KBM-7 (cell line): ENCODE data around the gene PRKCE.

ENCODE experiments used
- DNase-seq: peaks from one replicate; pipeline ENCODE4 v3.0.0-alpha.2; 2015
- in situ Hi-C: fragments of 300-500 bp; cut with MboI; formaldehyde crosslinking; loops from 2 replicates; pipeline ENCODE4 v1.14.3; 2020; ENCODE audit warnings: low sequenced_read_pairs, low pct_unique_long_range_greater_than_20kb, mixed read lengths

The PRKCE gene

DNA sequence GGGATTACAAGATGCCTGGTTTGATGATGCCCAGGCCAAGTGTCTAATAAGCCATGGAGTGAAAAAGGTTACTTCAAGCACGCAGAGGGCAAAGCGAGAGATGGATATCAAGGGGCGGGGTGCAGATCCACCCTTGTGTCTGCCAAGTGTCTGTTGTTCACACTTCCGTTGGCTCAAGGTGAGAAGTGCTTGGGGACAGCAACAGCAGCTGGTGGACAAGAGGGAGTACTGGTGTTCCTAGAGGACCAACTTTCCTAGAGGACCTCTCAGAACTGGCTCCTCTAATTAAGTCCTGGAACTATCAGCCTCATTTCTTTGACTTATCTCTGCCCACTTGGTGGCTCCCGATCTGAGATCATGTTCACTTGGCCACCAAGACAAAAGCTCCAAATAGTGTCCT is 299.1 kb downstream of the PRKCE start:
- DNase-seq: no peak
- in situ Hi-C loops: no loop called here

DNA sequence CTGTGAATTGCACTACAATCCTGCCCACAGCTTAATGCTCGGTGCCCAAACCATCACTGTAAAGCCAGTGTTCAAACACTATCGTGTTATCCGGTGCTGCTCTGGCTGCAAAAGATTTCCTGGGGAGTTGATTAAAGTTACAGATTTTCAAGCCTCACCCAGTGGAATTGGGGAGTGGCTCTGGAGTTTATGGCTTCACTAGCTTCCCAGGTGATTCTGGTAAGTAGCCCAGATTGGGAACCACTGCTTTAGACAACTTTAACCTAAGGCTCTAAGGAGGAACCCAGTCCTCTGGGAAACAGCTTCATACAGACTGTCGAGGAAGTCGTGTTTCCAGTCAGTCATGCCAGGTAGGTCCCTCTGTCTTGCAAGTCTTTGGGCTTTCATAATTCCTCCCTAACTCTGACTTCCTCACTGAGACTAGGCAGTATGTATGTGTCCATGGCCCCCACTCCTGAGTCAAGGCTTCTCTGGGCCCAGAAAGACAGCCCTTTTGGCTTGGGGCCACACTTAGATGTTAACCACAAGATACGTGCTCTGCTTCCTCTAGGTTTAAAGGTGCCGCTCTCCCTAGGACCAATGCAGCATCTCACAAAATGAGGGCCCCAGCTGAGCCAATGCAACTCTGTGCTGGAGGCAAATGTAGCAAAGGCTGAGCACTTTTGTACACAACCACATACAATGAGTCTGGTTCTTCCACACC is 299.7 kb downstream of the PRKCE start:
- in situ Hi-C loops: no loop called here
- no peak for DNase-seq

DNA sequence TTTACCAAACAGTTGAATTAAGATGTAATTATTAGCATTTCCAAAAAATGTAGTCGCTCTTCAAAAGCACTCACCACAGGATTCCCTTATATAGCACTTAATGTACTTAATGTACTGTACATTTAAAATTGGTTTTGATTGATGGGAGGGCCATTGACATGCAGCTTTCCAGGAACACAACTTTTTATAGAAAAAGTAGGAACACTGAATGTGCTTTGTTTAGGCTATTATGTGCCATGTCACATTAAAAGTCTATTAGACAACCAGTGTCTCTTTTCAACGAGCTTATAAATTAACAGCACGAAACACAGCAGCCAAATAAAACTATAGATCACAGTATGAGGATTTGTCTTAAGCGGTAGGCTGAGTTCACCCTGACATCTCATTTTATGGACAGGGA is 301.1 kb downstream of the PRKCE start:
- in situ Hi-C loops: no loop called here
- DNase-seq: no peak

GRCh38 chr2:45953376-45954027 is 302.0 kb downstream of the PRKCE start:
- in situ Hi-C loops: no loop called here
- no peak for DNase-seq

- in situ Hi-C loops: no loop called here
- no peak for DNase-seq
Observed at GRCh38 chr2:45954233-45954850, 302.9 kb downstream of the PRKCE start.

GRCh38 chr2:45957533-45958227 is 306.2 kb downstream of the PRKCE start:
- in situ Hi-C loops: no loop called here
- DNase-seq: no peak

- DNase-seq: no peak
- in situ Hi-C loops: no loop called here
Observed at GRCh38 chr2:45960057-45960863, 308.8 kb downstream of the PRKCE start.

DNA sequence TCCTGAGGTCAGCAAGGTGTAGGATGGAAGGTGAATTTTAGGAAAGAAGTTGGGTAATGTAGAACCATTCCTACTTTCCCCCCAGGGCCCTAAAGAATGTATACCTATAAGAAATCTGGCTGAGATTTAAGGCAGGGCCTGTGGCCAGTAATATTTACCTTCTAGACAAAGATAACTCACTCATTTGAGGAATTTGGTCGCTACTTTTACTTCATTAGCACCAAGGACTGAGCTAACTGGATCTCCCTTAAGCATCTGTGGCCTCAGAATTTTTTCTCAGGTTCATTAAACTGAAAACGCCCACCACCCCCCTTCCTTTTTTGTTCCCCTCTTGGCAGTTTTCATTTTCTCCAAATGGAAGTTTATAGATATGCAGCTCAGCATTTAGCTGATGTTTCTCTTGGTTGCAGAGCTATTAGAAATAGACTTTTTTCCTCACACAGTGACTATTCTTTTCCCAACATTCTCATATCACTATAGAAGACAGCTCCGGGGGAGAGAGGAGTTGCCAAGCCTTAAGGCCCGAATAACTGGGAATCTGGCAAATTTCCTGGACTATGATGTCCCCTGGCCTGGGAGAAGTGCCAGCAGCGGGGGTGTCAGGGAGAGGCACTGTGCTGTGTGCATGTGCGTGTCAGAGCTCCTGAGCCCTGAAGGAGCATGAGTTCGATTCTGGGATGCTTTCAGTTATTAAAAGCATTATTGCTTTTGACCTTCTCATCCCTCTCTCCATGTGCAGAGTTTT is 310.9 kb downstream of the PRKCE start:
- in situ Hi-C loops: no loop called here
- no peak for DNase-seq

DNA sequence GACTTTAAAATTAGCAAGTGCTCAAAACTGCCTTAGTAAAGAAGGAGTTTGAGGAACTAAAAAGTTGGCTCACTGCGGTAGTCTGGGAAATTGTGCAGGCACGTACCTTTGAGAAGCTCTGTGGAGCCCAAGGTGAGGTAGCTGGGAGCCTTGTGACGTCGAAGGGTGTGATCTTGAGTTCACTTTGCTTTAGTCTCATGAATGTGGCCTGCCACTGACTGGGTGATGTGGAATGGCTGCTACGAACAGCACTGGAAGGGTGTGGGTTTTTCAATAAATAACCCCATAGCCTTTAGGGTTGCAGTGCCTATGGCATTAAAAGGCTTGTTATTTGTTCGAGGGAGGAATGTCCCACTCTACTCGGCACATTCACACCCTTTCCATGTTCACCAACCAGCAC is 312.3 kb downstream of the PRKCE start:
- in situ Hi-C loops: no loop called here
- no peak for DNase-seq

DNA sequence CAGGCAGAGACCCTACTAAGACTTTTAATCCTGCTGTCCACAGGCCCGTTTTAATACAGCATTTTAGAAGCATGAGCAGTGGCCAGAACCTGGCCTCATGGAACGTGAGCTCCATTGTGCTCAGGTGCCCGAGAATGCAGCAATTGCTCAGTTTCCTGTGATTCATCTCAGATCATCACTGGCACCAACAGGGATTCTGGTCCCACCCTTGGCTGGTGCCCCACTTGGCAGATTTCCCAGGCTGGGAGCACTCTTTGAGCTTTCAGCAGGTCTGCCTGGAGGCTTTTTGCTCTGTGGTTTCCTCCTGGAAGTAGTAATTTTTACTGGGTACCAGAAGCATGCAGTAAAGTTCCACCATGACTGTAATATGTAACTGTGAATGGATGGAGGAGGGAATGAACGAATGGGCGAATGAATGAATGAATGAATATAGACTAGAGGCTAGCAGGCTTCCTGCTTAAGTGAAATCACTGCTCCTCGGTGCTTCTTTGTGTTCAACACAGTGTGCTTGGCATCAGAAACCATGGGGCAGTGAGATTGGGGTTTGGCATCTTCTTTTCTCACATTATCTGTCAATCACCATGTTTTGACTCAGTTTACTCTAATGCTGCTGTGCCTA is 312.9 kb downstream of the PRKCE start:
- peak; percentile 17 for DNase-seq
- in situ Hi-C loops: no loop called here

DNA sequence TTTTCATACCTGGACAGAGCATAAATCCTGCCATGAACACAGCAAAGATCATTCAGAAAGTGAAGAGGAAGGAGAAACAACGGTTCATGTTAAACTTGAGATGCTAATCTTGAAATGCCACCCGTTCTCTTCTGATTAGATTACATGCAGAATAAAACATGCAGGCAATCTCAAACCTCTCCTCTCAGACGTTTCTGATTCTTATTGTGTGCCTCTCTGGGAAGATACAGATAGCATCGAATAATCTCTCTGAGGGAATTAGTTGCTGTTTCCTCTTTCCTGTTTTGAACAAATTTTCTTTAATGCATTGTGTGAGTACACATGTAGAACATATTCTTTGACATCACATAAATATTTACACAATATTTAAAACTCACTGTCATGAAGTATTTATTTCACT is 313.4 kb downstream of the PRKCE start:
- in situ Hi-C loops: no loop called here
- no peak for DNase-seq

DNA sequence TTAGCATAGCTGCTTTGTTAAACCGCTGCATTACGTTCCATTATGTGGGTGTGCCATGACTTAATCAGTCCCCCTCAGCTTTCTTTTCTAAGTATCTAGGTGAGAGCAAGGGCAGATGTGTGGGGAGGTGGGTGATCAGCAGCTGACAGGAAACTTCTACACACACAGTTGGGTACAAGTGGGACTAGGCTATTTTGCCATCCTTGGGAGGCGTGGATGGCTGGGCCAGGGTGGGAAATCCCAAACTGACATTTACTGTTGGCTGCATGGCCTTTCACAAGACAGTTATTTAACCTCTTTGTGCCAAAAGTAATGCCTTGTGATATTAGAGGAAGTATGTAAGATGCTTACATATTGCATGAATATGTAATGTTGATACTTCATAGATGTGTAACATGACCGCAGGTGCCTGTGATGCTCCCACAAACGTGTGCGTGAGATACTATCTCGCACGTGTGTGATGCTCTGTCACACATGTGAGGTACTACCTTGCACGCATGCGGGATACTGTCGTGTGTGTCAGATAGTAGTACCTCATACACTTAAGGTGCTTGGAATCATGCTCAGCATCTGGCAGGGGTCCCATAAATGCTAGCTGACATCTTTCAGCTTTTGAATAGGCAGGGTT is 314.5 kb downstream of the PRKCE start:
- in situ Hi-C loops: no loop called here
- no peak for DNase-seq

DNA sequence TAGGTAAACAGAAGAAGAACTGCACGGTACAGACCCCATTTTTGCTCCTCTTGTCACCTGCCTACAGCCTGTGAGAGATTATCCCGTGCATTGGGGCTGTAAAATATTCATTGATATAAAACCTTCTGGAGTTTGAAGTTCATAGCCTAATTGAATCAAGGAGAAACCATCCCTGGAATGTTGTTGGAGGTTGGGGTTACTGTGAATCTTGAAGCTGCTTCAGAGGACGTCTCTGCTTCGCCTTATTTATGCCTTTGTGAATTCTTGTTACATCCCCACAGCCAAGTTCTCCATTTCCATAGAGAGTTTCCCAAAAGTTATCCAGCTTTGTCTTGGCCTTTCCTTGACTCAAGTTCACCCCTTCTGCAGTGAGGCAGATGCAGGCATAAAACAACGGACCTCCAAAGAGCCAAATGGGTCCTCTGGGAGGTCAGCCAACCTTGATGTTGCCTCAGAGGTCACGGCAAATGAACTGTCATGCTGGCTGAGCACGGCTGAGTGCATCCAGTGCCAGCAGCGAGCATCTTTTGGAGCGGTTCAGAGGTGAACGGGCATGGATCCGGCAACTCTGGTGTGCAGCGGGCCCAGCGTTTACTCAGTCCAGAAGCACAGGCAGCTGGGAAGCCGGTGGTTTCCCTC is 317.6 kb downstream of the PRKCE start:
- no peak for DNase-seq
- in situ Hi-C loops: no loop called here

GRCh38 chr2:45973426-45973825 is 322.0 kb downstream of the PRKCE start:
- DNase-seq: peak; percentile 47
- in situ Hi-C loops: no loop called here

GRCh38 chr2:45974056-45974455 is 322.6 kb downstream of the PRKCE start:
- in situ Hi-C loops: no loop called here
- no peak for DNase-seq

- DNase-seq: no peak
- in situ Hi-C loops: no loop called here
Observed at GRCh38 chr2:45974762-45975408, 323.4 kb downstream of the PRKCE start.
